Stimulated activated CD8-positive, alpha-beta memory T cell treated with anti-CD3 and anti-CD28 coated beads, Interleukin-7, amount 100 ng/mL, for 4 hours (primary cell): ENCODE data around the gene BTG2.
"Not testable (repeated sequence)": the region's sequence is repeated elsewhere in the genome, so short reads cannot be mapped to it uniquely, and the experiment has no call there.

Experiments used
- DNase-seq, 2 donors: peaks; one replicate each; pipeline ENCODE4 v3.0.0-alpha.2; 2020; ENCODE audit warnings: low read depth in 2 of 2

Gene BTG2

DNA sequence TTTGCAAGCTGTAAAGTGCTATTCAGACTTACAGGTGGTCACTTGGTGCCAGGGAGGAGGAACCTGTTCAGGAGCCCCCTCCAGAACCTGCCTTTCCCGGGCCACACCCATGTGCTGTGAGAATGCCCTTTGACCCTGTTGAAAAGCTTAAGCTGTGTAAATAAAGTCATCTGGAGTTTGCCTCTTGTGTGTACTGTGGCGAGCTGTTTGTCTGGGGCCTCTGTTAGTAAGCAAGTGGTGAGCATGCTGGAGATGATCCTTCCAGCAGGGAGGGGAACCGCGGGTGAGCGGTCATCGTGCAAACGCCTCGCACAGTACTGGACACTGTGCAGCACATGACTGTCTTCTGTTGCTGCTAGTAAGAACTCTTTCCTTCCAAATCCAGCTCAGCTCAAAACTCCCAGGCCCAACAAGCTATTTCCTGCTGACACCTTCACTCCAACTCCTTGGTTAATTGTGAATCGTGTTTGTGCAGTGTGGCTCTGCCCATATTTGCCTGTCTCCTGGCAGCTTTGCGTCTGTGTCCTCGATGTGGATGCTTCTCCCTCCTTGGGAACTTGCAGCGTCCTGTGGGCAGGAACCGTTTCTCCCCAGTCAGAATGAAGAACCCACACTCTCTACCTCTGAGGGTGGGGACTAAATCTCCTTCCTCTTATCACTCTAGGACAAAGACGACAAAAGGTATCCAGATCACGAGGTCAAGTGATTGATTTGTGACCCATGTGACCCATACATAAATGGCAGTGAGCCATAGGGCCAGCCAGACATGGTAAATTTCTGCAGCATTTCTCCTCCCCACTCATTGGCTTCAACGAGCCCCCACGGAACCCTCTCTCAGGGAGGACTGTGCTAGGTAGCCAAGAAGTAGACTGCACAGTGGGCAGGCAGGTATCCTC, 13.9 kb upstream of the BTG2 start:
- no peak for DNase-seq

- no peak for DNase-seq
Measured at GRCh38 chr1:203295796-203296195, 9.5 kb upstream of the BTG2 start.

DNA sequence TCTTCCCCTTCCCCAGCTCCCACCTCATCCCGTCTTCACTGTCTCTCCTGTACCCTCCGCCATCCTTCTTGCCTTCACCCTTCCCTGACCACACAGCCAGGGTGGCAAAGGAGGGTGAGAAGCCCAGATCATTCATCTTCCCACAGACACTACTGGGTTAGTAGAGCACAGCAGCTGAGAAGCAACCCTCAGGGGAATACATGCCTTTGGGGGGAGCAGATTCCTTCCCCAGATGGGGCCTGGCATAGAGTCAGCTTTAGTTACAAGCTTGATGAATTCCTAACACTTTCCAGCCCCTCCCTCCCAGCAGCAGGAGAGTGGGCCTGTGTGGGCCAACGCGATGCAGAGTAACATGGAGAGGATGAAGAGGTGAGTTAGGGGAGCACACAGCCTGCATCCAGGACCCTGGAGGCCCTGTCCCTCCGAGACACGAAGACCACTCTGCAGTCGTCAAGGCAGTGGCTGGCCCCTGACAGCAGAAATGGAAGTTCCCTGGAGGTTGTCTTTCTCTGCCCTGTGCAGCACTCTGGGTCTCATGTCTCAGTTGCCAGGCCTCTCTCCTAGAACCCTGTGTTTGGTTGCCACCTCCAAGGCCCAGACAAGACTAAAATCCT, 8.8 kb upstream of the BTG2 start:
- no peak for DNase-seq

GRCh38 chr1:203299169-203299568, 6.2 kb upstream of the BTG2 start:
- no peak for DNase-seq

GRCh38 chr1:203299719-203300429, 5.4 kb upstream of the BTG2 start:
- DNase-seq = not testable (repeated sequence)

- DNase-seq = no peak
Measured at GRCh38 chr1:203300441-203301330, 4.6 kb upstream of the BTG2 start.

DNA sequence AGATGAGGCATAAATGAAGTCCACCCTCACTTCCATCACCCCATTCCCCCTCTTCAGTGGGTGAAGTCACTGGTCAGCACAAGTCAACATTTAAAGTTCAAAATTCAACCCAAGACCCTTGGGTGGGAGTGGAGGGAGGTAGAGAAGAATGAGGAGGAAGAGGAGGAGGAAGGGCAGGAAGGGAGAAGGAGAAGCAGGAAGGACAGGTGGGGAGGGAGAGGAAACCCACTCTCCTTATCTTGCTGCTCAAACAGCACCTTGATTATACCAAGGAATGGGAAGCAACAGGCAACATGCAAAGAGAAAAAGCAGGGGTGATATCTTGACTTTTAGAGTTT, 4.0 kb upstream of the BTG2 start:
- DNase-seq = no peak

DNA sequence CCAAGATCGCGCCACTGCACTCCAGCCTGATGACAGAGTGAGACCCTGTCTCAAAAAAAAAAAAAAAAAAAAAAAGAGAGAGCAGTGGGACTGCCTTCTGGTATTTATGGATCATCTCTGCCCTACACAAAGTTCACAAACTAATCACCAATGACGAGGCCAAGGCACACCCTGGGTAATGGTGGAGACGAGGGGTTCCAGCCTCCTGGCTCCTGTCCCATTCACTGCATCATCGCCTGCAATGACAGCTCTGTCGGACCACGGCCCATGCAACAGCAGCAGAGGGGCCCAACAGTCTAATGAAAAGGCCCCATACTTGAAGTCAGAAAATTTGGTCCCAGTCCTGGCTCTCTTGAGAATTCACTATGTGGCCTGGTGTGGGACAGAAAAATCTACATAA, 2.9 kb upstream of the BTG2 start:
- DNase-seq = no peak

- no peak for DNase-seq
Measured at GRCh38 chr1:203302894-203303293, 2.4 kb upstream of the BTG2 start.

DNA sequence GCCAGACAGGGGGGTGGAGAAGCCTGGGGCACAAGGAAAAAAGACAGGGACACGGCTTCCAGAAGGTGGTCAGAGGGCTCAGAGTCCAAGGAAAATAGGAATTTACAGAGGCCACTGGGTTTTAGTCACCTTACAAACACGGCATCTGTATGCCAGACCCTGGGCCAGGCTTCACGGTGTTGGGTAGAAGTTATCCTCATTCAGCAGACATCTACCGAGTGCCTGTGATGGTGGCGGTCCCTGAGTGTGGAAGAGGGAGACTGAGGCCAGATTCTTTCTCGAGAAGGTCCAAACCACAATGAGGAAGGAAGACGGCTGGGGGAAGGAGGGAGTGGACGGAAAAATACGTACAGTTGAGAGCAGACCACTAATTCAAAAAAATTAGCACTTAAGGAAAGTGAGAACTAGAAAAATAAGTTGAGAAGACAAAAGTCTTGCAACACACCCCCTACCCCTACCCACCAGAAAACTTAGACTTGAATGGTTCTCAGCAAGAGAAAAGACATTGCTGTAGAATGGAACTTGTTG, 864 bp upstream of the BTG2 start:
- DNase-seq = no peak

GRCh38 chr1:203305809-203306088, 430 bp downstream of the BTG2 start:
- DNase-seq = no peak

DNA sequence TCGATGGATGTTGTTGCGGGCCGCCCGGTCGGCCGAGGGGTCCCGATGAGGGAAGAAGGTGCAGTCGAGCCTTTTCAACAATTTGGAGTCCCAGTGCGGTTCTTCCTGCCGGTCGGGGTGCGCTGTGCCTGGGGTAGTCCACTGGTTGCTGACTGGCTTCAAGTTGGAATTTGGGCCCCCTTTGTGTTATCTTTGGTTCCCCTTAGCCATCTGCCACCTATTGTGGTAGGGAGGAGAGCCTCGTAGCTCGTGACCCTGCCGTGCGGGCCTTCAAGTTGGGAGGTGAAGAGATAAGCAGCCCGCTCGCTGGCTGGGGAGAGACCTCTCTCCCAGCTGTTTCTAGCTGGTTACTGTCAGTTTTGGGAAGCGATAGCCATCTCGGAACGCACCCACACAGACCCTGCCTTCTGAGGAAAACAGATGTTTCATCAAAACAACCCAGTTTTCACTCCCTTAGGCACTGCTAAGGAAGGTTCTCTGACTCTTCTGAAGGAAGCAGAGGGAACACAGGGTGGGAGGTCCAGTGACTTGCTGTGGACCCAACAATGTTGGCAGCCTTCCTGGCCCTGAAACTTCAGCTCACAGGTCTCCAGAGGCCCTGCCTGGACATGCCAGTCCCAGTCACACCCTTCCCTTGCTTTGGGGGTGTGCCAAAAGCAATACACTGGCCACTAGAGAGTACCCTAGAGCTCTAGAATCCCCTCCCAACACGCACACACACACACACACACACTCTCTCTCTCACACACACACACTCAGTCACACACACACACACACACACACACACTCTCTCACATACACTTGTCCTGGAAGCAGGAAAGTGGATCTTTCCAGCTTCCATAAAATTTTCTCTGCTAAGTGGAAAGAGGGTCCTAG, 1.0 kb downstream of the BTG2 start:
- DNase-seq = no peak

GRCh38 chr1:203306965-203307541, 1.7 kb downstream of the BTG2 start:
- DNase-seq = peak in 1 of 2 donors; percentile 53

DNA sequence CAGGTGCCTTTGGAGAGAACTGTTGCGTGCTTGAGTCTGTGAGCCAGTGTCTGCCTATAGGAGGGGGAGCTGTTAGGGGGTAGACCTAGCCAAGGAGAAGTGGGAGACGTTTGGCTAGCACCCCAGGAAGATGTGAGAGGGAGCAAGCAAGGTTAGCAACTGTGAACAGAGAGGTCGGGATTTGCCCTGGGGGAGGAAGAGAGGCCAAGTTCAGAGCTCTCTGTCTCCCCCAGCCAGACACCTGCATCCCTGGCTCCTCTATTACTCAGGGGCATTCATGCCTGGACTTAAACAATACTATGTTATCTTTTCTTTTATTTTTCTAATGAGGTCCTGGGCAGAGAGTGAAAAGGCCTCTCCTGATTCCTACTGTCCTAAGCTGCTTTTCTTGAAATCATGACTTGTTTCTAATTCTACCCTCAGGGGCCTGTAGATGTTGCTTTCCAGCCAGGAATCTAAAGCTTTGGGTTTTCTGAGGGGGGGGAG, 2.4 kb downstream of the BTG2 start:
- DNase-seq = no peak

GRCh38 chr1:203308328-203308922, 3.1 kb downstream of the BTG2 start:
- no peak for DNase-seq

GRCh38 chr1:203308923-203309331, 3.6 kb downstream of the BTG2 start:
- DNase-seq = no peak

- no peak for DNase-seq
Measured at GRCh38 chr1:203311368-203312301, 6.3 kb downstream of the BTG2 start.

DNA sequence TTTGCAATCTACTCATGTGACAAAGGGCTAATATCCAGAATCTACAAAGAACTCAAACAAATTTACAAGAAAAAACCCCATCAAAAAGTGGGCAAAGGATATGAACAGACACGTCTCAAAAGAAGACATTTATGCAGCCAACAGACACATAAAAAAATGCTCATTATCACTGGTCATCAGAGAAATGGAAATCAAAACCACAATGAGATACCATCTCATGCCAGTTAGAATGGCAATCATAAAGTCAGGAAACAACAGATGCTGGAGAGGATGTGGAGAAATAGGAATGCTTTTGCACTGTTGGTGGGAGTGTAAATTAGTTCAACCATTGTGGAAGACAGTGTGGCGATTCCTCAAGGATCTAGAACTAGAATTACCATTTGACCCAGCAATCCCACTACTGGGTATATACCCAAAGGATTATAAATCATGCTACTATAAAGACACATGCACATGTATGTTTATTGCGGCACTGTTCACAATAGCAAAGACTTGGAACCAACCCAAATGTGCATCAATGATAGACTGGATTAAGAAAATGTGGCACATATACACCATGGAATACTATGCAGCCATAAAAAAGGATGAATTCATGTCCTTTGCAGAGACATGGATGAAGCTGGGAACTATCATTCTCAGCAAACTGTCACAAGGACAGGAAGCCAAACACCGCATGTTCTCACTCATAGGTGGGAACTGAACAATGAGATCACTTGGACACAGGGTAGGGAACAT, 8.9 kb downstream of the BTG2 start:
- DNase-seq = not testable (repeated sequence)
